Large intestine (tissue), 3 donors: ENCODE results near the gene RET. TPM values are rescaled to one million over a fixed set of nuclear protein-coding genes. Genes with fewer than 3 reads are reported as not detected.

Experiments
- DNase-seq, 2 donors: peaks; one replicate each; pipeline versions ENCODE4 v3.0.0 to v3.0.0-alpha.2; 2013
- H3K27ac ChIP-seq: one replicate; pipeline ENCODE4 v1.5.1; 2013; ENCODE audit warnings: low read length
- H3K27me3 ChIP-seq: 2 replicates; pipeline ENCODE4 v1.6.1; 2013; ENCODE audit warnings: low read length; ENCODE audit not compliant: control insufficient read depth, insufficient read depth
- H3K36me3 ChIP-seq: 2 replicates; pipeline ENCODE4 v1.6.1; 2013; ENCODE audit warnings: low read length; ENCODE audit not compliant: control insufficient read depth, insufficient read depth
- H3K4me1 ChIP-seq: one replicate; pipeline ENCODE4 v1.6.1; 2013; ENCODE audit warnings: low read length; ENCODE audit not compliant: control insufficient read depth, insufficient read depth
- H3K4me3 ChIP-seq: one replicate; pipeline ENCODE4 v1.5.1; 2013; ENCODE audit warnings: low read length
- H3K9me3 ChIP-seq: one replicate; pipeline ENCODE4 v1.6.1; 2013; ENCODE audit warnings: mild to moderate bottlenecking, low read depth, low read length, moderate library complexity; ENCODE audit not compliant: control insufficient read depth
- WGBS: methylation state at CpG from one replicate; pipeline ENCODE4 v1.1.5; 2013; ENCODE audit warnings: low lambda C conversion rate; ENCODE audit not compliant: insufficient coverage; 5-methylcytosine and 5-hydroxymethylcytosine counted together
- polyA plus RNA-seq: library from polyadenylated mRNA; unstranded; fragments of 120-200 nt; gene quantifications from one replicate; pipeline ENCODE4 v1.2.1, GENCODE V29; 2013

Gene RET
- polyA plus RNA-seq, 1 donor = 20.1 TPM

GRCh38 chr10:43062402-43063160, 14.3 kb upstream of the RET start:
- Histone ChIP-seq H3K4me3 (no peak overlapping the region), H3K36me3 (no peaks in the 10 kb centered on the region), H3K4me1 (no peaks in the 10 kb centered on the region), H3K27ac (no peak overlapping the region), H3K27me3 (peaks cover 2% of the 10 kb centered on the region), H3K9me3 (no peaks in the 10 kb centered on the region)
- DNase-seq = no peak
- WGBS = no CpG with 5 or more reads among the region's 18 CpGs

GRCh38 chr10:43064331-43065075, 12.4 kb upstream of the RET start:
- DNase-seq = no peak
- no peaks in the 10 kb centered on the region for H3K9me3 ChIP-seq
- no peak overlapping the region for H3K27ac ChIP-seq
- WGBS = no CpG with 5 or more reads among the region's 11 CpGs
- no peaks in the 10 kb centered on the region for H3K4me1 ChIP-seq
- no peaks in the 10 kb centered on the region for H3K36me3 ChIP-seq
- no peak overlapping the region for H3K4me3 ChIP-seq
- peaks cover 14% of the 10 kb centered on the region for H3K27me3 ChIP-seq

- no peak for DNase-seq
- Histone ChIP-seq H3K4me1 (no peaks in the 10 kb centered on the region), H3K4me3 (no peak overlapping the region), H3K27me3 (peaks cover 14% of the 10 kb centered on the region), H3K9me3 (no peaks in the 10 kb centered on the region), H3K27ac (no peak overlapping the region), H3K36me3 (no peaks in the 10 kb centered on the region)
- WGBS = no CpG with 5 or more reads among the region's 1 CpG
Measured at GRCh38 chr10:43065234-43065633, 11.6 kb upstream of the RET start.

GRCh38 chr10:43065761-43066160, 11.1 kb upstream of the RET start:
- Histone ChIP-seq H3K4me1 (no peaks in the 10 kb centered on the region), H3K36me3 (no peaks in the 10 kb centered on the region), H3K4me3 (no peak overlapping the region), H3K27ac (no peak overlapping the region), H3K27me3 (peaks cover 15% of the 10 kb centered on the region), H3K9me3 (no peaks in the 10 kb centered on the region)
- no peak for DNase-seq
- WGBS = no CpG with 5 or more reads among the region's 6 CpGs

- no peak overlapping the region for H3K27ac ChIP-seq
- no peaks in the 10 kb centered on the region for H3K4me1 ChIP-seq
- H3K36me3 ChIP-seq = no peaks in the 10 kb centered on the region
- no peak overlapping the region for H3K4me3 ChIP-seq
- WGBS = no CpG with 5 or more reads among the region's 3 CpGs
- DNase-seq = no peak
- peaks cover 19% of the 10 kb centered on the region for H3K27me3 ChIP-seq
- no peaks in the 10 kb centered on the region for H3K9me3 ChIP-seq
Measured at GRCh38 chr10:43066481-43066880, 10.4 kb upstream of the RET start.

- H3K36me3 ChIP-seq = no peaks in the 10 kb centered on the region
- H3K4me3 ChIP-seq = no peak overlapping the region
- no peaks in the 10 kb centered on the region for H3K4me1 ChIP-seq
- peaks cover 19% of the 10 kb centered on the region for H3K27me3 ChIP-seq
- H3K9me3 ChIP-seq = no peaks in the 10 kb centered on the region
- no peak overlapping the region for H3K27ac ChIP-seq
- no peak for DNase-seq
- WGBS = no CpG with 5 or more reads among the region's 14 CpGs
Measured at GRCh38 chr10:43067391-43068135, 9.3 kb upstream of the RET start.

- WGBS = no CpG with 5 or more reads among the region's 5 CpGs
- no peak overlapping the region for H3K27ac ChIP-seq
- no peaks in the 10 kb centered on the region for H3K9me3 ChIP-seq
- no peak for DNase-seq
- H3K4me1 ChIP-seq = no peaks in the 10 kb centered on the region
- H3K27me3 ChIP-seq = peaks cover 19% of the 10 kb centered on the region
- no peaks in the 10 kb centered on the region for H3K36me3 ChIP-seq
- no peak overlapping the region for H3K4me3 ChIP-seq
Measured at GRCh38 chr10:43068136-43068395, 8.8 kb upstream of the RET start.

- Histone ChIP-seq H3K27me3 (peaks cover 19% of the 10 kb centered on the region), H3K4me1 (no peaks in the 10 kb centered on the region), H3K36me3 (no peaks in the 10 kb centered on the region), H3K9me3 (no peaks in the 10 kb centered on the region), H3K27ac (no peak overlapping the region), H3K4me3 (no peak overlapping the region)
- no peak for DNase-seq
- no CpG with 5 or more reads among the region's 14 CpGs for WGBS
Measured at GRCh38 chr10:43068471-43069210, 8.2 kb upstream of the RET start.

- no peak for DNase-seq
Measured at GRCh38 chr10:43069211-43069515, 7.7 kb upstream of the RET start.

GRCh38 chr10:43069579-43069978, 7.3 kb upstream of the RET start:
- H3K27ac ChIP-seq = no peak overlapping the region
- peaks cover 21% of the 10 kb centered on the region for H3K27me3 ChIP-seq
- no peak for DNase-seq
- H3K9me3 ChIP-seq = no peaks in the 10 kb centered on the region
- no peaks in the 10 kb centered on the region for H3K4me1 ChIP-seq
- no CpG with 5 or more reads among the region's 4 CpGs for WGBS
- no peaks in the 10 kb centered on the region for H3K36me3 ChIP-seq
- no peak overlapping the region for H3K4me3 ChIP-seq

More at GRCh38 chr10:43069211-43069515, 7.7 kb upstream of the RET start:
- no peak overlapping the region for H3K27ac ChIP-seq
- no peak overlapping the region for H3K4me3 ChIP-seq
- peaks cover 19% of the 10 kb centered on the region for H3K27me3 ChIP-seq
- H3K36me3 ChIP-seq = no peaks in the 10 kb centered on the region
- H3K9me3 ChIP-seq = no peaks in the 10 kb centered on the region
- no CpG with 5 or more reads among the region's 5 CpGs for WGBS
- H3K4me1 ChIP-seq = no peaks in the 10 kb centered on the region
